Amygdala (tissue), 56 donors: ENCODE results near the gene MAPKAP1.
A peak's percentile ranks its signal among the peaks of the same experiment; 100 is the strongest.

ENCODE experiments used
- DNase-seq, 56 donors: peaks; one replicate each; lab custom pipeline; 2025; lab: John Stamatoyannopoulos, UW

Gene MAPKAP1

DNA sequence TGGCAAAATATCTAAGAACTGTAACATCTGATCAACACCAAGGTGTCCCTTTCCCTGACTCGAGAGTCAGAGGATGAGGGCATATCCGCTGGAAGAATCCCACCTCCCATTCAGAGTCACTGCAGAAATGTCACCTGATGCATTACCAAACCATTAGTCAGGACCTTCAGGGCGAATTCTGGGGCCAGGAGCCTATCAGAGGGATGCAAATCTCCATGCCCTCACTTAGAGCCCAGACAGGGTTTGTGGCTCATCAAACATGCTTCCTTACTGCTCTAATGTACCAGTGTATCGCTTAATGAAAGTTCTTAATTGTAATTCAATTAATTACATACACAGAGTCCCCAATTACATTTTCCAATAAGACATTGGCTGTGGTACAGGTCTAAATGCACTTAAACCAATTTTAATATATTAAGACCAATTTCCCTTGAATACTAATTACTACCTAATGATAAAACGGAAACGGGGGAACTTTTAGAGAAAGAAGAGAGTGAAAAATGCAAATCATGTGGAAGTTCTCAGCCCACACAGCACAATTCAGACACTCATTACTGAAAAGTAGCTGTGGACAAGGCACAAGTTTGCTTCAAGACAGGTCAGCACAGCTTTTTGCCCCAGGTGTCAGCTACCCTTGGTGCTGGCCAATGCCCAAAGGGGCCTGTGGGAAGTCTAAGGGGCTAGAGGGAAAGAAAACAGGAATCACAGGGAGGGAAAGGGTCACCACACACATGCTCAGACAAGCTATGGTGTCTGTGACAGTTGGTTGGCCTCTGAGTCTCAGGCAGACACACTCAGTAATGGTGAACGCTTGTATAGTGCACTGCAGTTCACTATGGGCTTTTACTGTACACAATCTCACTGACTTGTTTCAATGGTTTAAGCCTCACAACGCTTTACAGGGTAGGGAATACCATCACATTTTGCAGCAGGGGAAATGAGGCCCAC, 211.6 kb downstream of the MAPKAP1 start:
- no peak for DNase-seq

- DNase-seq: no peak
Measured at GRCh38 chr9:125494653-125494915, 212.4 kb downstream of the MAPKAP1 start.

- DNase-seq: no peak
Measured at GRCh38 chr9:125493881-125494652, 212.9 kb downstream of the MAPKAP1 start.

- no peak for DNase-seq
Measured at GRCh38 chr9:125493384-125493783, 213.6 kb downstream of the MAPKAP1 start.

GRCh38 chr9:125492719-125493118, 214.3 kb downstream of the MAPKAP1 start:
- no peak for DNase-seq

DNA sequence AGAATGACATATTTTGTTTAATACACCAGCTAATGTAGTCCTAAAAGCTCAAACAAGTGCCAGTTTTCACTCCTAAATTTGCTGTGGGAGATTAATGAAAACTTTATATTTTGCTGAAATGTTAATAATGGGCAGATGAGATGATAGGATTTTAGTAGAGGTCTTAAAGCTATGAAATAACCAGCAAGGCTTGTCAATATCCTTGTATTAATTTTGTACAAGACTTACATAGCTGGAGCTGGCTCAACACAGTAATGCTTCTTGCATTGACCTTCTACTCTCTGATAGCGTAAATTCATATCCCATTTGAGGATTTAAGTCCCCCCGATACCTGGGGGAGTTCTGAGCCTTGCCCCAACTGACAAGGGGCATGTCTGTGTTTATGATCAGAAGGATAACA, 219.2 kb downstream of the MAPKAP1 start:
- no peak for DNase-seq

GRCh38 chr9:125486576-125486975, 220.4 kb downstream of the MAPKAP1 start:
- DNase-seq: no peak

- no peak for DNase-seq
Measured at GRCh38 chr9:125486152-125486508, 220.9 kb downstream of the MAPKAP1 start.

DNA sequence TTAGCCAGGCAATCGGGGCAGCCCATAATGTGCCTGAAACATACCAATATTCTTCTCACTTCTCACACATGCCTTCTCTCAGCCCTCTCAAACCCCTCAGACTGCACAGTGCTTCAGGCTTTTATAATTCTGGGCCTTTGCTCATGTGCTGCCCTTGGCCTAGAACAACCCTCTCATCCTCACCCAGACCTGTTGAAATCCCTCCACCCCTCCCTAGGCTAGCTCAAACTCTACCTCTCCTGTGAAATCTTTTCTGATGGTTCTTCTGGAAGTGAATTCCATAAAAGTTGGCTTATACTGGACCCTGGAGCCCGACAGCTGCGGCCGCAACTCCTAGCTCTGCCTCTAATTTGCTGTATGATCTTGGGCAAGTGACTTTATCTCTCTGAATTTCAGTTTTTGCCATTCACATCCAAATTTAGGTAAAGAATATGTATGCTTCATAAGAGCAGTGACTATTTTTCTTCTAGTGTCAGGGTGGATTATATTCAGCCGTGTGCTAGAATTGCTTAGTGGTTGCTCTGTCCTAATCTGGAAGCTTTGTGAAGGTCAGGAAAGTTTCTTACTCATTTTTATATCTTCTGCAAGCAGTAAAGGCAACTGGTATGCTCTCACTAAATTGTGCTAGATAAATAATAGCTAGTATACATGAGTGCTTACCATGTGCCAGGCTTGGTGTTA, 221.4 kb downstream of the MAPKAP1 start:
- no peak for DNase-seq

GRCh38 chr9:125484350-125485282, 222.4 kb downstream of the MAPKAP1 start:
- DNase-seq: peak in 1 of 56 donors; percentile 4

GRCh38 chr9:125483697-125484096, 223.3 kb downstream of the MAPKAP1 start:
- no peak for DNase-seq

DNA sequence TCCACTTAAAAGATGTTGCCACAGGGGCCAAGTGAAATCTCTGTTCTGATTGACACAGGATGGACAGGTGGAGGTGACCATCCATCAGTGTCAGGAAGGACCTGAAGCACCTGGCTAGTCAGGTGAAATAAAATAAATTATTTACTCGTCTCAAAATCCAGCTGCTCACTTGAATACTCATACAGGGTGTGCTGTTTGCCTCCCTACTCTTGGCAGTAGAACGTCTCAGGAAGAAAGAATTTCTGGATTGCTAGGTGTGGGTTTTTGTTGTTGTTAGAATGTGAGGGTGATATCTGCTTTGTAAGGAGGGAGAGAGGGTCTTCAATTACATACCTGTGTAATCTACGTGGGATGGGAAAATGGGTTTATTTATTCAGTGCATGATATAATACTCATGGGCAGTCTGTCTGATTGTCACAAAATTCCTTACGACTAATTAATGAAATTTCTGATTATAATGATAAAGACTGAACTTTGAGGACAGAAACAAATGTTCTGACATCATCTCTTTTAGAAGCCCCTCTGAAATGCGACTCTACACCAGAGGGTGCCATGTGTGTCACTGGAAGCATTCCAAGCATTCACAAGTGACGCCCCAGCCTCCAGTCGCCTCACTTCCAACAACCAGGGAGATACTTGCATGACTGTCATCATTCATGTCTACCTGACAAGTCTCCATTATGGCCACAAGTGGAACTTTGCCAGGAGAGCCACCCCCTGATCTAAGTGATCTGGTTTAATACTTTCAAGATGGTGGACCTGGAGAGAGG, 227.0 kb downstream of the MAPKAP1 start:
- DNase-seq: no peak

DNA sequence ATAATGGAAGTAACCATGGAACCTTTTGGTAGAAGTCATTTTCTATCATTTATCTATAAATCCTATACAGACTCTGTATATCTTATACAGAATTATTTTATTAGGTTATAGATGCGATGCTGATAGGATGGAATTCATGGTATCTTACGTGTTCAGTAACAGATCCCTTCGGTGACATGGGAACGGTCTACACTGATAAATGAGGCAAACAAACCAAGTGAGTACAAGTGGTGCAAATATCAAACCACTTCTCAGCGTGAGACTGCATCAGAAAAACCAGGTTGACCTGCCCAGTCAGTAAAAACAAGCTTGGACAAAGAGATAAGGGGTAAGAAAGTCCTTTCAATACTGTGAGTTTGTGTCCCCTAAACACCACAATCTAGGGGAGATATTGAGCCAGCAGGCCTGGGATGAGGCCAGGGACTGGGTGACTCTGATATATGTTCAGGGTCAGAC, 229.9 kb downstream of the MAPKAP1 start:
- DNase-seq: no peak

DNA sequence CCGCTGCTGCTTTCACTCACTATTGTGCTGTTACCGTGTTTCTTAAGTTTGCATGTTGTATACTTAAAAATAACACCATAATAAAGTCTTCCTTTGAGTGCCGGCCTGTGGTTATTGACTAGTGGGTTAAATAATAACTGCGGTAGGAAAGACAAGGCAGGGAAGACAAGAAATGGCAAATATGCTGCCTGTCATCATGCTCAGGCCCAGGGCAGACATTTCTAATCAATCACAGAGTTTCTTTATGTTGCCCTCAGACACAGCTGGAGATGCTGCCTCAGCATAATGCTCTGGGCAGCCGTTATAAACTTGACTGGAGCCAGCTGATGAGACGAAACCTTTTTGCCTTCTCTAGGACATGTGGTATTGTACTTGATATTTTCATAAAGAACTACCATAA, 230.4 kb downstream of the MAPKAP1 start:
- DNase-seq: no peak

- no peak for DNase-seq
Measured at GRCh38 chr9:125475385-125475784, 231.6 kb downstream of the MAPKAP1 start.

DNA sequence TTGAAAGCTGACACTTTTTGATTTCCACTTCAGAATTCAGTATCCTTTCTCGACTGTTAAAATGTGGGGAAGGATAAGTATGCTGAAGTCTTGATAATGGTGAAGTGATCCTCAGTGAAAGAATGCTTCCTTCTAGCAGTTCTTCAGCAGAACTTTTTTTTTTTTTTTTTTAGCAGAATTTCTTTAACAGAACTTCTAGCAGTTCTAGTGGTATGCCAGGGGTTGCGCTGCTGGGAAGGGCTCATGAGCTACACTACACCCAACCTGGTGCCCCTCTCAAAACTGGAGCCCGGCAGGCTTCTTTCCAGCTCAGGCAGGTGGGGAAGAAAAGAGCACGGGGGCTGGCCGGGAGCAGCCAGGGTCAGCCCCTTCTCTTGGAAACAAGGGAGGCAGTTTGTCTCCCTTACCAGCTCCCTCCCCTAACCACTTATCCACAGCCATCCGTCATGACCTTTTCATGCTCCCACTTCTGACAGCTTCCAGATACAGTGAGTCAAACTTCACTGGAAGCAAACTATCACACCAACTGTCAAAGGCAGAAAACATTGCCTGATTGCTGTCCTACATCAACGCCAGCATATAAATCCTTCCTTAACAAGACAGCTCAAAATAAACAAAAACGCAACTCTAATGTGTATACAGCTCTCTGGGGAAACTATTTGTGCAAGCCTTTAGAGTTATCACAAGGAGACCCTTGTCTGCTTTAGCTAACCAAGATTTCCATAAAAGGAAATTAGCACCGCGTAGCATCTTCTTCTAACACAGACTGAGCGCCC, 233.9 kb downstream of the MAPKAP1 start:
- no peak for DNase-seq

- DNase-seq: no peak
Measured at GRCh38 chr9:125472562-125472925, 234.5 kb downstream of the MAPKAP1 start.

- no peak for DNase-seq
Measured at GRCh38 chr9:125470767-125471580, 236.0 kb downstream of the MAPKAP1 start.
